DOHH2 (cell line): ENCODE data around the gene C1orf185.

ENCODE experiments used
- H3F3A ChIP-seq: fragments of 200-600 bp; sonication (generic), shearing (Covaris generic); 2 replicates; pipeline ENCODE4 v1.6.0; 2016; ENCODE audit warnings: antibody characterized with exemption, mild to moderate bottlenecking; ENCODE audit not compliant: control insufficient read depth, insufficient read depth
- H3K27ac ChIP-seq: fragments of 200-600 bp; sonication (generic); 2 replicates; pipeline ENCODE4 v1.5.1; 2014; ENCODE audit warnings: low read depth, mild to moderate bottlenecking, low read length, moderate library complexity
- H3K27me3 ChIP-seq: fragments of 200-600 bp; sonication (generic); 2 replicates; pipeline ENCODE4 v1.6.1; 2014; ENCODE audit warnings: mild to moderate bottlenecking, low read length, mixed read lengths; ENCODE audit not compliant: control insufficient read depth
- H3K36me3 ChIP-seq: fragments of 200-600 bp; sonication (generic); 2 replicates; pipeline ENCODE4 v1.6.1; 2014; ENCODE audit warnings: mild to moderate bottlenecking, low read length, moderate library complexity, mixed read lengths; ENCODE audit not compliant: control insufficient read depth
- H3K4me1 ChIP-seq: fragments of 200-600 bp; sonication (generic); 2 replicates; pipeline ENCODE4 v1.6.1; 2014; ENCODE audit warnings: mild to moderate bottlenecking, low read length, mixed read lengths; ENCODE audit not compliant: control insufficient read depth
- H3K4me2 ChIP-seq: fragments of 200-600 bp; sonication (generic); 2 replicates; pipeline ENCODE4 v1.6.0; 2014; ENCODE audit warnings: mild to moderate bottlenecking, low read length, moderate library complexity
- H3K4me3 ChIP-seq: fragments of 200-600 bp; sonication (generic); 2 replicates; pipeline ENCODE4 v1.5.1; 2014; ENCODE audit warnings: mild to moderate bottlenecking, low read length, mixed read lengths
- H3K79me2 ChIP-seq: fragments of 200-600 bp; sonication (generic); 2 replicates; pipeline ENCODE4 v1.6.1; 2014; ENCODE audit warnings: mild to moderate bottlenecking, low read length, mixed read lengths; ENCODE audit not compliant: control insufficient read depth
- H3K9me2 ChIP-seq: fragments of 200-600 bp; sonication (generic); replicated peaks from 2 replicates; pipeline ENCODE4 v1.6.1; 2014; ENCODE audit warnings: mild to moderate bottlenecking, low read length, mixed read lengths; ENCODE audit not compliant: control insufficient read depth
- H3K9me3 ChIP-seq: fragments of 200-600 bp; sonication (generic); 2 replicates; pipeline ENCODE4 v1.6.1; 2014; ENCODE audit warnings: antibody characterized with exemption, low read length, mixed read lengths; ENCODE audit not compliant: control insufficient read depth, insufficient read depth
- H4K20me1 ChIP-seq: fragments of 200-600 bp; sonication (generic); 2 replicates; pipeline ENCODE4 v1.6.0; 2014; ENCODE audit warnings: low read depth, mild to moderate bottlenecking, antibody characterized with exemption, low read length, moderate library complexity; ENCODE audit not compliant: control insufficient read depth, insufficient read depth
- CTCF ChIP-seq: fragments of 200-600 bp; sonication (generic); IDR thresholded peaks from one replicate; pipeline ENCODE4 v1.5.1; 2014; ENCODE audit warnings: antibody characterized with exemption, mild to moderate bottlenecking, low read depth, low read length; ENCODE audit not compliant: poor library complexity, severe bottlenecking
- EZH2phosphoT487 ChIP-seq: fragments of 200-600 bp; sonication (generic); IDR thresholded peaks from 2 replicates; pipeline ENCODE4 v1.6.1; 2017; ENCODE audit warnings: borderline replicate concordance, mild to moderate bottlenecking, antibody characterized with exemption, low read length, moderate library complexity, mixed read lengths

Gene C1orf185

GRCh38 chr1:51168266-51168845 lies 66.3 kb downstream of the C1orf185 start:
- Histone ChIP-seq H3K4me1 (no peaks in the 10 kb centered on the region), H3K4me3 (no peak overlapping the region), H3K27me3 (peaks cover 10% of the 10 kb centered on the region), H3K9me2 (no peaks in the 10 kb centered on the region), H3K79me2 (no peaks in the 10 kb centered on the region), H3F3A (no peaks in the 10 kb centered on the region), H3K4me2 (no peak overlapping the region), H3K27ac (no peak overlapping the region), H4K20me1 (no peaks in the 10 kb centered on the region), H3K36me3 (no peaks in the 10 kb centered on the region), H3K9me3 (no peaks in the 10 kb centered on the region)
- TF ChIP-seq EZH2phosphoT487 (no peak), CTCF (no peak)

- Histone ChIP-seq H3K27ac (no peak overlapping the region), H3K9me3 (no peaks in the 10 kb centered on the region), H3K4me3 (no peak overlapping the region), H3K36me3 (no peaks in the 10 kb centered on the region), H3K27me3 (peaks cover 10% of the 10 kb centered on the region), H3K79me2 (no peaks in the 10 kb centered on the region), H3F3A (no peaks in the 10 kb centered on the region), H4K20me1 (no peaks in the 10 kb centered on the region), H3K4me1 (no peaks in the 10 kb centered on the region), H3K4me2 (no peak overlapping the region), H3K9me2 (no peaks in the 10 kb centered on the region)
- TF ChIP-seq CTCF (no peak), EZH2phosphoT487 (no peak)
These were observed 66.9 kb downstream of the C1orf185 start for GRCh38 chr1:51168936-51169335.

DNA sequence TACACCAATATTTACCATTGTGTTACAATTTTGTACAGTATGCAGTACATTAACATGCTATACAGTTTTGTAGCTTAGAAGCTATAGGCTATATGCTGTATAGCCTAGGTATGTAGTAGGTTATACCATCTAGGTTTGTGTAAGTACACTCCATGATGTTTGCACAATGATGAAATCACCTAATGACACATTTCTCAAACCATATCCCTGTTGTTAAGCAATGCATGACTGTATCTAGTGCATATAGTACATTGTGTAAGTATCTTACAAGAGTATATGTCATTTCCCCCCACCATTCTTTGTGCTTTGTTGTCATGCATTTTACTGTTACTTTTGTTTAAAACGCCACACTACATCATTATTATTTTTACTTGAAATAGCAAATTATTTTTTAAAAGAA lies 68.3 kb downstream of the C1orf185 start:
- H3K9me3 ChIP-seq: no peaks in the 10 kb centered on the region
- H3K79me2 ChIP-seq: no peaks in the 10 kb centered on the region
- H3K9me2 ChIP-seq: no peaks in the 10 kb centered on the region
- H3K27me3 ChIP-seq: peaks cover 15% of the 10 kb centered on the region
- no peaks in the 10 kb centered on the region for H3K36me3 ChIP-seq
- no peaks in the 10 kb centered on the region for H3K4me1 ChIP-seq
- no peak overlapping the region for H3K27ac ChIP-seq
- no peak overlapping the region for H3K4me2 ChIP-seq
- no peak for TF ChIP-seq EZH2phosphoT487
- no peaks in the 10 kb centered on the region for H3F3A ChIP-seq
- H4K20me1 ChIP-seq: no peaks in the 10 kb centered on the region
- H3K4me3 ChIP-seq: no peak overlapping the region

DNA sequence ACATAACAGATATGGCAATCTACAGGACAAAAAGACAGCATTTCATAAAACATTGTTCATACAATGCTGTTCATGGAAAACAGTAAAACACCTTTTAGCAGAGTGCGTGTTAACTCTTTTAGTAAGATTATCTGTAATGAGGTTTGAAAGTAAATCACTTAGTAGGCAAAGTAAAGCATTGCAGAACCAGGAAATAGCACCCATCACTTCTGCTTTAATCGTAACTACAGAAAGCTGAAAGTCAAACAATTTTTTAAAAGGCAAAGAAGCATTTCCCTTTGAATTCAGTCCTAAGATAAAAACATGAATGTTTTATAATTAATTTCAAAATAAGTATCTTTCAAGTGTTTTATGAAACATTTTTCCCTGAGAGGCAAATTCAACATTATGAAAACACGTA lies 70.8 kb downstream of the C1orf185 start:
- no peak for TF ChIP-seq CTCF
- TF ChIP-seq EZH2phosphoT487: no peak
- no peaks in the 10 kb centered on the region for H3K4me1 ChIP-seq
- no peaks in the 10 kb centered on the region for H4K20me1 ChIP-seq
- H3F3A ChIP-seq: no peaks in the 10 kb centered on the region
- no peak overlapping the region for H3K4me3 ChIP-seq
- no peaks in the 10 kb centered on the region for H3K9me2 ChIP-seq
- no peaks in the 10 kb centered on the region for H3K79me2 ChIP-seq
- peaks cover 24% of the 10 kb centered on the region for H3K27me3 ChIP-seq
- H3K4me2 ChIP-seq: no peak overlapping the region
- H3K27ac ChIP-seq: no peak overlapping the region
- no peaks in the 10 kb centered on the region for H3K9me3 ChIP-seq
- H3K36me3 ChIP-seq: no peaks in the 10 kb centered on the region
